Sigmoid colon (tissue), 7 donors: ENCODE measurements around the gene GPS1. TPM values are rescaled to one million over a fixed set of nuclear protein-coding genes. Genes with fewer than 3 reads are reported as not detected.

Experiments used
- DNase-seq: peaks from one replicate; pipeline ENCODE4 v3.0.0-alpha.2; 2019
- H3K27ac ChIP-seq, 4 donors: fragments of 200-600 bp; sonication (generic); one replicate each; pipeline ENCODE4 v1.5.1; 2016 to 2019; ENCODE audit warnings: mild to moderate bottlenecking in 1 of 4
- H3K27me3 ChIP-seq, 3 donors: fragments of 200-600 bp; sonication (generic); one replicate each; pipeline ENCODE4 v1.5.1; 2019; ENCODE audit warnings: mild to moderate bottlenecking in 1 of 3
- H3K36me3 ChIP-seq, 4 donors: fragments of 200-600 bp; sonication (generic); one replicate each; pipeline ENCODE4 v1.5.1; 2016 to 2019
- H3K4me1 ChIP-seq, 4 donors: fragments of 200-600 bp; sonication (generic); one replicate each; pipeline ENCODE4 v1.5.1; 2017 to 2019
- H3K4me3 ChIP-seq, 4 donors: fragments of 200-600 bp; sonication (generic); one replicate each; pipeline ENCODE4 v1.5.1; 2017 to 2019; ENCODE audit warnings: mild to moderate bottlenecking in 2 of 4, moderate library complexity in 1 of 4
- H3K9me3 ChIP-seq, 4 donors: fragments of 200-600 bp in 3 of 4; sonication (generic) in 3 of 4; one replicate each; pipeline versions ENCODE4 v1.5.1 to v1.6.1; 2013 to 2019
- CTCF ChIP-seq, 4 experiments: fragments of 450-650 bp in 3 of 4; fragments of 200-600 bp in 1 of 4; IDR thresholded peaks; one replicate each; pipeline ENCODE4 v1.5.1; 2016 to 2019; ENCODE audit warnings: antibody characterized with exemption in 4 of 4, mild to moderate bottlenecking in 3 of 4, moderate library complexity in 2 of 4
- EP300 ChIP-seq, 4 donors: sonication (generic); formaldehyde crosslinking; IDR thresholded peaks; one replicate each; pipeline ENCODE4 v1.6.1; 2017; ENCODE audit warnings: antibody characterized with exemption in 4 of 4
- POLR2A ChIP-seq, 2 donors: fragments of 450-650 bp; IDR thresholded peaks; one replicate each; pipeline ENCODE4 v1.6.1; 2016; ENCODE audit warnings: antibody characterized with exemption in 2 of 2, mild to moderate bottlenecking in 2 of 2, moderate library complexity in 2 of 2
- POLR2AphosphoS5 ChIP-seq, 4 donors: sonication (generic); formaldehyde crosslinking; IDR thresholded peaks; one replicate each; pipeline ENCODE4 v1.6.1; 2017; ENCODE audit warnings: antibody characterized with exemption in 4 of 4
- WGBS, 2 donors: extraction: QIAGEN DNeasy Blood & Tissue Kit; methylation state at CpG; one replicate each; pipeline ENCODE4 v1.1.7; 2013; 5-methylcytosine and 5-hydroxymethylcytosine counted together
- intact Hi-C: fragments of 100-400 bp; cut with DNase I; formaldehyde crosslinking; loops from one replicate; pipeline ENCODE4 v1.15.1; 2023
- polyA plus RNA-seq, 3 donors: library from polyadenylated mRNA; stranded (reverse); fragments of 200-250 nt; gene quantifications; one replicate each; pipeline ENCODE4 v1.2.3, GENCODE V29; 2013
- total RNA-seq, 4 donors: library from RNA; depleted of rRNA; stranded (reverse); fragments of >200 nt; gene quantifications; one replicate each; pipeline ENCODE4 v1.1.0, GENCODE V29; 2016
- donor health status: healthy with polysubstance abuse.
- donor health status: Bipolar disorder and iron deficiency.
- donor health status: healthy.

Gene GPS1
- total and polyA plus RNA-seq, 7 donors, result 64.6 to 83.6 (median 69.1) TPM

GRCh38 chr17:82082456-82082855 lies 30.8 kb downstream of the GPS1 start:
- no peak overlapping the region for H3K4me3 ChIP-seq

GRCh38 chr17:82083009-82083408 lies 31.3 kb downstream of the GPS1 start:
- peaks cover 63 to 98% (median 84%) of the 10 kb centered on the region in 4 donors for H3K36me3 ChIP-seq
- 94 to 96% methylated on average over 24 of the region's 24 CpGs for WGBS, 2 donors
- no peak for DNase-seq
- H3K27ac ChIP-seq, result no peak overlapping the region
- H3K9me3 ChIP-seq, result no peaks in the 10 kb centered on the region
- intact Hi-C loops, result no loop called here
- H3K4me1 ChIP-seq, result no peaks in the 10 kb centered on the region
- no peak overlapping the region for H3K4me3 ChIP-seq
- no peak for TF ChIP-seq POLR2AphosphoS5 (IDR thresholded peaks at IDR 0.05)
- no peak for TF ChIP-seq EP300 (IDR thresholded peaks at IDR 0.05)
- TF ChIP-seq POLR2A (IDR thresholded peaks at IDR 0.05), result no peak
- no peak for TF ChIP-seq CTCF (IDR thresholded peaks at IDR 0.05)
- H3K27me3 ChIP-seq, result no peaks in the 10 kb centered on the region

More at GRCh38 chr17:82082456-82082855, 30.8 kb downstream of the GPS1 start:
- WGBS, 2 donors, result 94% methylated on average over 19 of the region's 19 CpGs
- DNase-seq, result no peak
- Histone ChIP-seq H3K4me1 (no peaks in the 10 kb centered on the region), H3K27ac (no peak overlapping the region), H3K9me3 (no peaks in the 10 kb centered on the region), H3K27me3 (no peaks in the 10 kb centered on the region), H3K36me3 (peaks cover 57 to 92% (median 79%) of the 10 kb centered on the region in 4 donors)
- intact Hi-C loops, result no loop called here
- TF ChIP-seq CTCF (IDR thresholded peaks at IDR 0.05) (no peak), POLR2AphosphoS5 (IDR thresholded peaks at IDR 0.05) (no peak), POLR2A (IDR thresholded peaks at IDR 0.05) (no peak), EP300 (IDR thresholded peaks at IDR 0.05) (no peak)

- WGBS, 2 donors, result 93 to 94% methylated on average over 55 of the region's 55 CpGs
- DNase-seq, result no peak
- TF ChIP-seq CTCF (IDR thresholded peaks at IDR 0.05) (no peak), POLR2AphosphoS5 (IDR thresholded peaks at IDR 0.05) (no peak), POLR2A (IDR thresholded peaks at IDR 0.05) (no peak), EP300 (IDR thresholded peaks at IDR 0.05) (no peak)
- H3K36me3 ChIP-seq, result peaks cover 70 to 100% (median 92%) of the 10 kb centered on the region in 4 donors
- H3K27ac ChIP-seq, result no peak overlapping the region
- H3K27me3 ChIP-seq, result no peaks in the 10 kb centered on the region
- H3K9me3 ChIP-seq, result no peaks in the 10 kb centered on the region
- no peak overlapping the region for H3K4me3 ChIP-seq
- no peaks in the 10 kb centered on the region for H3K4me1 ChIP-seq
- intact Hi-C loops, result no loop called here
These were observed 32.0 kb downstream of the GPS1 start for GRCh38 chr17:82083533-82084359.

- Histone ChIP-seq H3K4me1 (no peaks in the 10 kb centered on the region), H3K4me3 (no peak overlapping the region), H3K27me3 (no peaks in the 10 kb centered on the region), H3K36me3 (peaks cover 78 to 100% (median 93%) of the 10 kb centered on the region in 4 donors), H3K27ac (no peak overlapping the region), H3K9me3 (no peaks in the 10 kb centered on the region)
- intact Hi-C loops, result no loop called here
- TF ChIP-seq CTCF (IDR thresholded peaks at IDR 0.05) (no peak), EP300 (IDR thresholded peaks at IDR 0.05) (no peak), POLR2A (IDR thresholded peaks at IDR 0.05) (no peak), POLR2AphosphoS5 (IDR thresholded peaks at IDR 0.05) (no peak)
- DNase-seq, result no peak
- WGBS, 2 donors, result 94 to 95% methylated on average over 31 of the region's 31 CpGs
These were observed 32.8 kb downstream of the GPS1 start for GRCh38 chr17:82084373-82085030.
